SK-N-MC (cell line): Measurements from ENCODE around the gene NPBWR2.
"Not testable (repeated sequence)": the region's sequence is repeated elsewhere in the genome, so short reads cannot be mapped to it uniquely, and the experiment has no call there.

ENCODE experiments used
- EZH2 ChIP-seq: fragments of 200-600 bp; sonication (generic); IDR thresholded peaks from one replicate; pipeline ENCODE4 v1.6.1; 2017; ENCODE audit warnings: antibody characterized with exemption
- POLR2AphosphoS5 ChIP-seq: IDR thresholded peaks from 2 replicates; pipeline ENCODE4 v1.6.1; 2012; ENCODE audit warnings: mild to moderate bottlenecking, low read depth, low read length, borderline replicate concordance

DNA sequence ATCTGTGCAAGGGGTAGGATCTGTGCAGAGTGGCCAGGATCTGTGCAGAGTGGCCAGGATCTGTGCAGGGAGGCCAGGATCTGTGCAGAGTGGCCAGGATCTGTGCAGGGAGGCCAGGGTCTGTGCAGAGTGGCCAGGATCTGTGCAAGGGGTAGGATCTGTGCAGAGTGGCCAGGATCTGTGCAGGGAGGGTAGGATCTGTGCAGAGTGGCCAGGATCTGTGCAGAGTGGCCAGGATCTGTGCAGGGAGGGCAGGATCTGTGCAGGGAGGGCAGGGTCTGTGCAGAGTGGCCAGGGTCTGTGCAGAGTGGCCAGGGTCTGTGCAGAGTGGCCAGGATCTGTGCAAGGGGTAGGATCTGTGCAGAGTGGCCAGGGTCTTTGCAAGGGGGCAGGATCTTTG lies 18.8 kb downstream of the NPBWR2 start:
- not testable (repeated sequence) for TF ChIP-seq POLR2AphosphoS5, EZH2
